Activated effector memory CD4-positive, alpha-beta T cell treated with anti-CD3 and anti-CD28 coated beads, Interleukin-2, amount 50 U/mL, for 16 hours (primary cell): Measurements from ENCODE around the gene ADORA1.

ENCODE experiments used
- DNase-seq: peaks from one replicate; pipeline ENCODE4 v3.0.0-alpha.2; 2020

Gene ADORA1

GRCh38 chr1:203175827-203176241 is 48.3 kb downstream of the ADORA1 start:
- peak; percentile 43 for DNase-seq

GRCh38 chr1:203176273-203177035 is 48.9 kb downstream of the ADORA1 start:
- DNase-seq, result peak; percentile 27

- DNase-seq, result peak; percentile 30
Observed at GRCh38 chr1:203177036-203177405, 49.5 kb downstream of the ADORA1 start.

GRCh38 chr1:203177470-203178039 is 50.0 kb downstream of the ADORA1 start:
- DNase-seq, result peak; percentile 58

- peak; percentile 44 for DNase-seq
Observed at GRCh38 chr1:203178083-203178482, 50.6 kb downstream of the ADORA1 start.

GRCh38 chr1:203178821-203179666 is 51.5 kb downstream of the ADORA1 start:
- DNase-seq, result peak; percentile 60

GRCh38 chr1:203179667-203180005 is 52.1 kb downstream of the ADORA1 start:
- DNase-seq, result peak; percentile 30

- DNase-seq, result peak; percentile 25
Observed at GRCh38 chr1:203180611-203181330, 53.2 kb downstream of the ADORA1 start.

GRCh38 chr1:203181586-203182386 is 54.3 kb downstream of the ADORA1 start:
- DNase-seq, result peak; percentile 54

- DNase-seq, result peak; percentile 47
Observed at GRCh38 chr1:203182387-203182953, 54.9 kb downstream of the ADORA1 start.

- DNase-seq, result peak; percentile 27
Observed at GRCh38 chr1:203183828-203184227, 56.3 kb downstream of the ADORA1 start.

- DNase-seq, result peak; percentile 21
Observed at GRCh38 chr1:203184467-203184866, 56.9 kb downstream of the ADORA1 start.

- DNase-seq, result peak; percentile 57
Observed at GRCh38 chr1:203185061-203185461, 57.5 kb downstream of the ADORA1 start.

- DNase-seq, result peak; percentile 50
Observed at GRCh38 chr1:203185585-203185984, 58.1 kb downstream of the ADORA1 start.

GRCh38 chr1:203186091-203186445 is 58.5 kb downstream of the ADORA1 start:
- DNase-seq, result peak; percentile 45

GRCh38 chr1:203186446-203187303 is 59.1 kb downstream of the ADORA1 start, which contains the start of gene CHI3L1:
TSS of gene CHI3L1 (minus strand) at chr1:203186704. CDS start at chr1:203186623, 81 bp downstream.
- peak; percentile 42 for DNase-seq

GRCh38 chr1:203187304-203187685 is 59.8 kb downstream of the ADORA1 start:
- peak; percentile 16 for DNase-seq

GRCh38 chr1:203187689-203188264 is 60.3 kb downstream of the ADORA1 start:
- DNase-seq, result no peak

- DNase-seq, result peak; percentile 13
Observed at GRCh38 chr1:203188686-203189232, 61.2 kb downstream of the ADORA1 start.

GRCh38 chr1:203189951-203190352 is 62.4 kb downstream of the ADORA1 start:
- DNase-seq, result peak; percentile 33
